ENCODE data around the gene RAB11FIP4. TPM values are rescaled to one million over a fixed set of nuclear protein-coding genes. Genes with fewer than 3 reads are reported as not detected.
"Not testable (repeated sequence)": the region's sequence is repeated elsewhere in the genome, so short reads cannot be mapped to it uniquely, and the experiment has no call there.

Gene RAB11FIP4
- total RNA-seq, 2 donors from 2014 or later: 22.5 to 30.8 TPM

DNA sequence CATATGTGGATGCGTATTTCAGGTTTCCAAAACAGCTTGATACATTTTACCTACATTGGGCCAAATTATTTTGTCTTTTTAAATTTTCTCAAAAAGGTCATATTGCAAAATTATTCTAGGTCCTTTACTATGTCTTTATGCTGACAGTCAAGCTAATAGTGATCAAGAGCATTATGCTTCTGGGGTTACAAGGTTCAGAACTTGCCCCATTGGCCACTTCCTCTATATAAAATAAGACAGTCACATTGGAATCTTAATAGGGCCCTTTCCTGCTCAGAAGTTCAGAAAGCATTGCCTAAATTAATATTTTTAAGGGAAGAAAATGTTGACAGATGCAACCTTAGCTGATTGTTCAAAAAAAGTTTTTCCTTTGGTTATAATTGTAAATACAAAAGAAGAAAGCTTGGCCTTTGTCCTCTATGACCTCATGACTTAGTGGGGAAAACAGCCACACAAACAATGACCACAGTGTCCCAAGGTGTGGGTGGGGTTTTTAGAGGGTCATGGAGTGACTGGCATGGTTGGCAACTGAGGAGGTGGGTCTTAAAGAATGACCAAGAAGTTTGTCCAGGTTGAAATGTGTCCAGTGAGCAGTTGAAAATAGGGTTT, 11.8 kb upstream of the RAB11FIP4 start:
- Histone ChIP-seq H3K27ac (no peak overlapping the region), H3K4me1 (replicated peaks) (no peaks in the 10 kb centered on the region), H3K9me3 (no peaks in the 10 kb centered on the region), H3K4me3 (no peak overlapping the region), H3K36me3 (no peaks in the 10 kb centered on the region), H3K27me3 (replicated peaks; ENCODE audit: insufficient read depth) (no peaks in the 10 kb centered on the region)
- 100% methylated on average over 1 of the region's 1 CpG for WGBS
- intact Hi-C loops (cut with DNase I): no loop called here
- TF ChIP-seq POLR2A (IDR thresholded peaks at IDR 0.05): no peak
- TF ChIP-seq POLR2AphosphoS5 (IDR thresholded peaks at IDR 0.05): no peak
- TF ChIP-seq, protein P1, sequence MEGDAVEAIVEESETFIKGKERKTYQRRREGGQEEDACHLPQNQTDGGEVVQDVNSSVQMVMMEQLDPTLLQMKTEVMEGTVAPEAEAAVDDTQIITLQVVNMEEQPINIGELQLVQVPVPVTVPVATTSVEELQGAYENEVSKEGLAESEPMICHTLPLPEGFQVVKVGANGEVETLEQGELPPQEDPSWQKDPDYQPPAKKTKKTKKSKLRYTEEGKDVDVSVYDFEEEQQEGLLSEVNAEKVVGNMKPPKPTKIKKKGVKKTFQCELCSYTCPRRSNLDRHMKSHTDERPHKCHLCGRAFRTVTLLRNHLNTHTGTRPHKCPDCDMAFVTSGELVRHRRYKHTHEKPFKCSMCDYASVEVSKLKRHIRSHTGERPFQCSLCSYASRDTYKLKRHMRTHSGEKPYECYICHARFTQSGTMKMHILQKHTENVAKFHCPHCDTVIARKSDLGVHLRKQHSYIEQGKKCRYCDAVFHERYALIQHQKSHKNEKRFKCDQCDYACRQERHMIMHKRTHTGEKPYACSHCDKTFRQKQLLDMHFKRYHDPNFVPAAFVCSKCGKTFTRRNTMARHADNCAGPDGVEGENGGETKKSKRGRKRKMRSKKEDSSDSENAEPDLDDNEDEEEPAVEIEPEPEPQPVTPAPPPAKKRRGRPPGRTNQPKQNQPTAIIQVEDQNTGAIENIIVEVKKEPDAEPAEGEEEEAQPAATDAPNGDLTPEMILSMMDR (IDR thresholded peaks at IDR 0.05): no peak
- DNase-seq (ENCODE audit: low spot score): no peak

DNA sequence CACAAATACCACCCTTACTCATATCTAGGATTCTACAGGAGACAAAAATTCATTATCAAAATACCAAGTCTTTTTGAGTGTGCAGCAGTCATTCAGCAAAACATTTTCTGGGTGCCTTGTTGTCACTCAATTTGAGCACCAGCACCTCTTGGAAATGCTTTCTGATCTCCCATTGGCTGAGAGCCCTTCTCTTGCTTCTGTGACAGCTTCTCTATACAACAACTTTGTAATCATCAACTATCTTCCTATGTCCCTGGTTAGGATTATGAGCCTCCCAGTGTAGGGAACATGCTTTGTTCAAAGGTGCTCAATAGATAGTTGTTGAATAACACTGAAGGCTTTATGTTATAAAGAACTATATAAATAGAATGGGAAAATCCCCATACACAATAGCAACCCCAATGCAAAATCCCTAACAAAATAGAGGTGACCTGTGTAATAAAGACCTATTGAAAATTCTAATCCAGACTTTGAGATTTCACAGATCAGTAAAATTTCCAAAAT, 10.3 kb upstream of the RAB11FIP4 start:
- no peaks in the 10 kb centered on the region for H3K4me1 ChIP-seq (replicated peaks)
- no peaks in the 10 kb centered on the region for H3K27me3 ChIP-seq (replicated peaks; ENCODE audit: insufficient read depth)
- no peaks in the 10 kb centered on the region for H3K9me3 ChIP-seq
- no peaks in the 10 kb centered on the region for H3K36me3 ChIP-seq
- no peak overlapping the region for H3K27ac ChIP-seq
- DNase-seq (ENCODE audit: low spot score): no peak
- H3K4me3 ChIP-seq: no peak overlapping the region
- TF ChIP-seq POLR2AphosphoS5 (IDR thresholded peaks at IDR 0.05) (no peak), POLR2A (IDR thresholded peaks at IDR 0.05) (no peak)
- TF ChIP-seq, protein P1 (IDR thresholded peaks at IDR 0.05): no peak
- intact Hi-C loops (cut with DNase I): no loop called here

DNA sequence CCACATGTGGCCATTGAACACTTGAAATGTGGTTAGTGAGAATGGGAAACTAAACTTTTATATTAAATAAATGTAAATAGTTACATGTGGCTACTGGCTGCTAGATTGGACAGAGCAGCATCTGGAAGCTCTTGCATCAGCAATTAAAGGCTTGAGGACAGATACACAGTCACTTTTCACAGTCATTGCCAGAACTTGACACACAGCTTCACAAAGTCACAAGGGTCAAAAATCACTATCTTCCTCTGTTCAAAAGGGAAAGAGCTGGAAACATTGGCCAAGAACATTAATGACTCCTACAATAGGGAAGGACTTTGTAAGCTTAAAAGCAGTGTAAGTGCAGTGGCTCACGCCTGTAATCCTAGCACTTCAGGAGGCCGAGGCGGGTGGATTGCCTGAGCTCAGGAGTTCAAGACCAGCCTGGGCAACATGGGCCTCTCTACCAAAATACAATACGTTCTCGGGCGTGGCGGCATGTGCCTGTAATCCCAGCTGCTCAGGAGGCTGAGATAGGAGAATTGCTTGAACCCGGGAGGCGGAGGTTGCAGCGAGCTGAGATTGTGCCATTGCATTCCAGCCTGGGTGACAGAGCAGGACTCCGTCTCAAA, 8.7 kb upstream of the RAB11FIP4 start:
- H3K4me3 ChIP-seq; intact Hi-C loops (cut with DNase I); DNase-seq (ENCODE audit: low spot score); H3K9me3 ChIP-seq; H3K27ac ChIP-seq; H3K36me3 ChIP-seq; H3K27me3 ChIP-seq (replicated peaks; ENCODE audit: insufficient read depth); H3K4me1 ChIP-seq (replicated peaks): not testable (repeated sequence)
- 93% methylated on average over 11 of the region's 11 CpGs for WGBS

DNA sequence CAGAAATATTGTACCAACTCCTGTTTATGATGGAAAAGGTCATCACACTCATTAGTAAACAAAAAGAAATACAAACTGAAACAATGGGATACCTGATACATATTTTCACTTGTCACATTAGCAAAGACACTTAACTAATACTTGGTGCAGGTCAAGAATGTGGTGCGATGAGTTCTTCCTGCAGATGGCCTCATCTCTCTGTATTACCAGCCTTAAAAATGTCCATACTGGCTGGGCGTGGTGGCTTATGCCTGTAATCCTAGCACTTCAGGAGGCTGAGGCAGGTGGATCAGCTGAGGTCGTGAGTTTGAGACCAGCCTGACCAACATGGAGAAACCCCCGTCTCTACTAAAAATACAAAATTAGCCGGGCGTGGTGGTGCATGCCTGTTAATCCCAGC, 8.0 kb upstream of the RAB11FIP4 start:
- intact Hi-C loops (cut with DNase I); H3K36me3 ChIP-seq; H3K27ac ChIP-seq; H3K4me3 ChIP-seq; H3K9me3 ChIP-seq; DNase-seq (ENCODE audit: low spot score); H3K4me1 ChIP-seq (replicated peaks); H3K27me3 ChIP-seq (replicated peaks; ENCODE audit: insufficient read depth): not testable (repeated sequence)
- WGBS: 95% methylated on average over 6 of the region's 6 CpGs

DNA sequence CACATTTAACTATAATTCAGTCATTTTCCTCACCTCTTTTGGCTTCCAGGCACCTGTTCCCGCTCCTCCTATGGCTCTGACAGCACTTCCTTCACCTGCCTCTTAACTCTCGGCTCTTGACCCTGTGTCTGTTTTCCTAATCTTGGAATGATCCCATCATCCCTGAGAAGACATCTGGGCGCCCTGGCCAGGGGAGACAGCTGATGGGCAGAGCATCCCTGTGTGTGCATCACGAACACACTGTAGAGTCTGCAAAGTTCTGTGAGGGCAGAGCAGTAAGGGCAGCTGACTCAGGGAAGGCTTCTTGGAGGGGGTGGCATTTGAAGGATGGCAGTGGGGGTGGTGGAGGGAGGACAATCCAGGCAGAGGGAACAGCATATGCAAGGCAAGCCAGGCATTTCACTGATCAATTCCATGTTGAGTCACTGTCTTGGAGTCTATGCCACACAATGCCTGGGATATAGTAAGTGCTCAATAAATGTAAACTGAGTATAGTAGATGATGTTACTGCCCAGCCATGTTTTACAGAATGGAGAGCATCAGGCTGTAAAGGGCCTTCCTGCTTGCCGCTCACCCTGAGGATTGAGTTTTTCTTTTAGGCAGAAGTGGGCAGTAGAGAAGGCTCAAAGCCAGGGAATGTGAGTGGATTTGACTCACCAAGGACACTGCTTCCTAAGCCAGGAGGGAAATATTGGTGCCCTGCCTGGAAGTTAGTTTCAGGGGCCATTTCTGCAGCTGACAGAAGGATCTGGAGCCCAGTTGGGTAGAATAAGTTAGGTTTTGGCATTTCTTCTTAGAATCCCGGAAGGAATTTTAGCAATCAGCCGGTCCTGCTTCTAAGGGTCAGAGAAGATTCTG, 5.8 kb upstream of the RAB11FIP4 start:
- TF ChIP-seq, protein P1 (IDR thresholded peaks at IDR 0.05): no peak
- H3K27me3 ChIP-seq (replicated peaks; ENCODE audit: insufficient read depth): no peaks in the 10 kb centered on the region
- 89% methylated on average over 7 of the region's 7 CpGs for WGBS
- H3K9me3 ChIP-seq: no peaks in the 10 kb centered on the region
- no peaks in the 10 kb centered on the region for H3K36me3 ChIP-seq
- DNase-seq (ENCODE audit: low spot score): no peak
- no peak overlapping the region for H3K4me3 ChIP-seq
- intact Hi-C loops (cut with DNase I): no loop called here
- H3K4me1 ChIP-seq (replicated peaks): no peaks in the 10 kb centered on the region
- no peak overlapping the region for H3K27ac ChIP-seq

Measured in prostate gland (tissue), 2 donors.